Fibroblast of lung (primary cell): ENCODE measurements around the gene CCDC88C. TPM values are rescaled to one million over a fixed set of nuclear protein-coding genes. Genes with fewer than 3 reads are reported as not detected.

Source experiments
- DNase-seq, 2 donors: peaks; one replicate each; pipeline versions ENCODE4 v3.0.0 to v3.0.0-alpha.2; 2010; ENCODE audit warnings: low read depth in 2 of 2
- H2AFZ ChIP-seq: 2 replicates; pipeline ENCODE4 v1.5.1; 2012; ENCODE audit warnings: low read length, control low read depth, inconsistent platforms
- H3K27ac ChIP-seq: 2 replicates; pipeline ENCODE4 v1.5.1; 2011; ENCODE audit warnings: low read length, control low read depth; ENCODE audit not compliant: insufficient read depth
- H3K27me3 ChIP-seq: 2 replicates; pipeline ENCODE4 v1.5.1; 2011; ENCODE audit warnings: mild to moderate bottlenecking, low read length; ENCODE audit not compliant: control insufficient read depth, insufficient read depth
- H3K36me3 ChIP-seq: 2 replicates; pipeline ENCODE4 v1.5.1; 2011; ENCODE audit warnings: low read length; ENCODE audit not compliant: control insufficient read depth, insufficient read depth
- H3K4me1 ChIP-seq: 2 replicates; pipeline ENCODE4 v1.5.1; 2011; ENCODE audit warnings: low read length; ENCODE audit not compliant: control insufficient read depth, insufficient read depth; ENCODE audit errors: extremely low read depth
- H3K4me2 ChIP-seq: 2 replicates; pipeline ENCODE4 v1.5.1; 2011; ENCODE audit warnings: low read length, control low read depth; ENCODE audit not compliant: insufficient read depth; ENCODE audit errors: extremely low read depth
- H3K4me3 ChIP-seq, 4 experiments: fragments of 200-600 bp in 1 of 4; sonication (generic) in 1 of 4; replicated peaks in 1 of 4; 2 replicates each; pipeline ENCODE4 v1.5.1; 2011 to 2016; ENCODE audit warnings: low read length in 4 of 4, low read depth in 3 of 4, mild to moderate bottlenecking in 3 of 4, control low read depth in 2 of 4, inconsistent platforms in 1 of 4, mixed read lengths in 1 of 4; ENCODE audit not compliant: insufficient read depth in 1 of 4; ENCODE audit errors: control extremely low read depth in 1 of 4
- H3K79me2 ChIP-seq: 2 replicates; pipeline ENCODE4 v1.5.1; 2012; ENCODE audit warnings: mild to moderate bottlenecking, low read length, inconsistent platforms; ENCODE audit not compliant: control insufficient read depth, insufficient read depth
- H3K9ac ChIP-seq: 2 replicates; pipeline ENCODE4 v1.5.1; 2011; ENCODE audit warnings: mild to moderate bottlenecking, low read length, control low read depth; ENCODE audit not compliant: insufficient read depth
- H3K9me3 ChIP-seq: 2 replicates; pipeline ENCODE4 v1.5.1; 2012; ENCODE audit warnings: low read depth, low read length; ENCODE audit not compliant: control insufficient read depth, insufficient read depth
- H4K20me1 ChIP-seq: 2 replicates; pipeline ENCODE4 v1.5.1; 2011; ENCODE audit warnings: low read length; ENCODE audit not compliant: control insufficient read depth, insufficient read depth; ENCODE audit errors: extremely low read depth
- EZH2 ChIP-seq: IDR thresholded peaks from 2 replicates; pipeline ENCODE4 v1.5.1; 2012; ENCODE audit warnings: low read length, control low read depth, mild to moderate bottlenecking; ENCODE audit errors: missing control alignments
- polyA plus RNA-seq, 2 donors: library from polyadenylated mRNA; depleted of rRNA in 1 of 2; stranded (reverse) in 1 of 2; unstranded in 1 of 2; fragments of >200 nt; gene quantifications; 2 replicates each; pipeline ENCODE4 v1.2.1, GENCODE V29; 2011 to 2012; ENCODE audit warnings: missing spikeins in 1 of 2
- total RNA-seq: library from RNA; depleted of rRNA; stranded (reverse); fragments of >200 nt; gene quantifications from 2 replicates; pipeline ENCODE4 v1.2.1, GENCODE V29; 2014
- TF ChIP-seq, protein P1 (sequence below), 2 donors: IDR thresholded peaks in 1 of 2; conservative IDR thresholded peaks in 1 of 2; 1 replicate in 1 of 2; 2 replicates in 1 of 2; pipeline ENCODE4 v1.5.1; 2011 to 2012; ENCODE audit warnings: low read length in 2 of 2, control low read depth in 1 of 2, inconsistent platforms in 1 of 2, low read depth in 1 of 2, mild to moderate bottlenecking in 1 of 2

CCDC88C gene
- total and polyA plus RNA-seq, 2 donors (not counting 1 experiment from before 2014, with no cell fraction given) = 0.02 to 0.17 TPM

DNA sequence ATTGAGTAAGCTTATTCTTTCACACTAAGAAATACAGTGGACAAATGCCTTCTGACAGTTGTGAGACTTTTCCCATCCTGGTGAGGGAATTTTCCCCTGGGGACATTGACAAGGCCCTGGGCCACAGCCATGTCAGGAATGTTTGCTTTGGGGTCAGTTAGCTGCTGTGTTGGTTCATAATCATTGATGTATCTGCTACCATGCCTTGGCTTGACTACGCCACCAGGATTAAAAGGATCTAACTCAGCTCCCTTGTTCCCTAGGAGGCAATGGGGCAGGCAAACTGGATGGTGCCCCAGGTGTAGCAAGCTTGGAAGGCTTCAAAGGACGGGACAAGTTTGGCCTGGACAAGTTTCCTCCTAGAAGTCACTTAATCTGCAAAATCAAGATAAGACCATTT lies 3.1 kb upstream of the CCDC88C start:
- H3K79me2 ChIP-seq = no peaks in the 10 kb centered on the region
- H3K4me1 ChIP-seq = no peaks in the 10 kb centered on the region
- H3K36me3 ChIP-seq = no peaks in the 10 kb centered on the region
- H4K20me1 ChIP-seq = no peaks in the 10 kb centered on the region
- H3K27me3 ChIP-seq = peaks cover 15% of the 10 kb centered on the region
- no peak overlapping the region for H3K4me3 ChIP-seq
- H2AFZ ChIP-seq = no peak overlapping the region
- DNase-seq = no peak
- H3K9me3 ChIP-seq = no peaks in the 10 kb centered on the region
- TF ChIP-seq, protein P1, sequence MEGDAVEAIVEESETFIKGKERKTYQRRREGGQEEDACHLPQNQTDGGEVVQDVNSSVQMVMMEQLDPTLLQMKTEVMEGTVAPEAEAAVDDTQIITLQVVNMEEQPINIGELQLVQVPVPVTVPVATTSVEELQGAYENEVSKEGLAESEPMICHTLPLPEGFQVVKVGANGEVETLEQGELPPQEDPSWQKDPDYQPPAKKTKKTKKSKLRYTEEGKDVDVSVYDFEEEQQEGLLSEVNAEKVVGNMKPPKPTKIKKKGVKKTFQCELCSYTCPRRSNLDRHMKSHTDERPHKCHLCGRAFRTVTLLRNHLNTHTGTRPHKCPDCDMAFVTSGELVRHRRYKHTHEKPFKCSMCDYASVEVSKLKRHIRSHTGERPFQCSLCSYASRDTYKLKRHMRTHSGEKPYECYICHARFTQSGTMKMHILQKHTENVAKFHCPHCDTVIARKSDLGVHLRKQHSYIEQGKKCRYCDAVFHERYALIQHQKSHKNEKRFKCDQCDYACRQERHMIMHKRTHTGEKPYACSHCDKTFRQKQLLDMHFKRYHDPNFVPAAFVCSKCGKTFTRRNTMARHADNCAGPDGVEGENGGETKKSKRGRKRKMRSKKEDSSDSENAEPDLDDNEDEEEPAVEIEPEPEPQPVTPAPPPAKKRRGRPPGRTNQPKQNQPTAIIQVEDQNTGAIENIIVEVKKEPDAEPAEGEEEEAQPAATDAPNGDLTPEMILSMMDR (conservative IDR thresholded peaks at IDR 0.05 in 1 of 2, IDR thresholded peaks at IDR 0.05 in 1 of 2; ENCODE audit: low read depth in 1 of 2, low read length in 2 of 2) = no peak
- TF ChIP-seq EZH2 = no peak
- H3K4me2 ChIP-seq = no peak overlapping the region
- H3K9ac ChIP-seq = no peak overlapping the region
- no peak overlapping the region for H3K27ac ChIP-seq

DNA sequence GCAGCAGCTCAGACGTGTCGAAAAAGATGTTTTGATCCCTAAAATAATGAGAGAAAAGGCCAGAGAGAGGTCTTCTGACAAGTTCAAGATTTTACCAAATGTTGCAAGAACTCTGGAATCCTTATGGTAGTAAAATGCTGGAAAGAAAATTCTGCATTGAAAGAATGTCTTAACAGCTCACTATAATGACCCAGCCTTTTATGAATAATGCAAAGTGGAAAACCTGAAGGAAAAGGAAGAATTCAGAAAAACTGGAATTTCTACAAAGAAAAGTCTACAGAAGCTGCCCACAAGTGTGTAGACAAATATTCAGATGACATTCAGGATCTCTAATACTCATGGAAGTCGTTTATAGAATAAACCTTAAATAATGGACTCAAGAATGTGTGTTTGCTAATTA lies 1.8 kb upstream of the CCDC88C start:
- Histone ChIP-seq H3K79me2 (no peaks in the 10 kb centered on the region), H3K4me1 (no peaks in the 10 kb centered on the region), H4K20me1 (no peaks in the 10 kb centered on the region), H3K27me3 (peaks cover 14% of the 10 kb centered on the region), H3K4me2 (no peak overlapping the region), H3K4me3 (no peak overlapping the region), H3K36me3 (no peaks in the 10 kb centered on the region), H3K9ac (no peak overlapping the region), H2AFZ (no peak overlapping the region), H3K27ac (no peak overlapping the region), H3K9me3 (no peaks in the 10 kb centered on the region)
- no peak for DNase-seq
- TF ChIP-seq EZH2 = no peak
- TF ChIP-seq, protein P1 (conservative IDR thresholded peaks at IDR 0.05 in 1 of 2, IDR thresholded peaks at IDR 0.05 in 1 of 2; ENCODE audit: low read depth in 1 of 2, low read length in 2 of 2) = no peak

DNA sequence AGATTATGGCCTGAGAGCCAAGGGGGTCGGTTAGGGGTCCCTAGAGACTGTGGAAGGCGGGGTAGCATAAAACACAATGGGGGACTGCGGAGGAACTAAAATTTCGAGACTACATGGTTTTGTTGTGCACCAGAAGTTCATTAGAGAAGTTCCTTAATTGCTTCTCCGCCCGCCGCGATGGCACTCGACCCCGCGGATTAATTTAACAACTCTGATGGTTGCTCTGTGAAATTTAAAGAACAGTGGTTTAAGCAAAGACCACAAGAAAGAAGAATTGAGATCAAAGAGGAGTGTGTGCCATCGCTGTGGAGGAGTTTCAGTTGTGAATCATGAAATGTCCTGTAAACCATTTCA lies 1.4 kb upstream of the CCDC88C start:
- H3K27me3 ChIP-seq = peaks cover 13% of the 10 kb centered on the region
- TF ChIP-seq, protein P1 (conservative IDR thresholded peaks at IDR 0.05 in 1 of 2, IDR thresholded peaks at IDR 0.05 in 1 of 2; ENCODE audit: low read depth in 1 of 2, low read length in 2 of 2) = no peak
- H3K4me2 ChIP-seq = no peak overlapping the region
- no peak overlapping the region for H2AFZ ChIP-seq
- no peaks in the 10 kb centered on the region for H3K9me3 ChIP-seq
- H3K36me3 ChIP-seq = no peaks in the 10 kb centered on the region
- H3K4me3 ChIP-seq = no peak overlapping the region
- H4K20me1 ChIP-seq = no peaks in the 10 kb centered on the region
- H3K9ac ChIP-seq = no peak overlapping the region
- H3K4me1 ChIP-seq = no peaks in the 10 kb centered on the region
- H3K79me2 ChIP-seq = no peaks in the 10 kb centered on the region
- H3K27ac ChIP-seq = no peak overlapping the region
- no peak for DNase-seq
